Measurements from ENCODE around the gene TSPAN32.

TSPAN32 gene

DNA sequence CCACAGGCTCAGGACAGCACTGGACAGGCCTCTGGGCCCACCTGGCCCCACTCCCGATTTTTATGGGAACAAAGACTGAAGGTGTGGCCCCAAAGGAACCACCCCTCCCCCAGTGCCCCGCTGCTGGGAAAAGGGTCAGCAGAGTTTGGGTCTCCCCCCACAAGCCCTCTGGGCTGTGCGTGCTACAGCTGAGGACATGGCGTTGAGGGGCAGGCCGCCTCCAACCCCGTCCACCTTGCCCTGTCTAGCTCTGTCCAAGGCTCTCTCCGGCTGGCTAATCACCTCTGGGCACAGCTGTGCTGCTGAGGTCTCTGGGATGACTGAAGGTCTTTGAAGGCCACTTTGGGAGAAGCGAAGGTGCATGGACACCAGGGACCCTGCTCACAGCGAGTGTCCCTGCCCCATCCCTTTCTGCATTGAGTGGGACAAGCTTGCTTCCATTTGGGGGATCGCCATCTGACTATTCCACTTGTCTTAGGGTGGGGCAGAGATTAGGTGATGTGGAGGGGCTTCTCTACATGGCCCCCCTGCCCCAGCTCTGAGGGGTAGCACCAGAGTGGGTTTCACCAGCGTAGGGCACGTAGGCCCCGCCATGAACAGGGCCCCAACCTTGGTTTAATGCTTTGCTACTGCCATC is 38.0 kb upstream of the TSPAN32 start:
- Mint-ChIP-seq H3K27ac (no peak overlapping the region), H3K36me3 (ENCODE audit: low read depth) (no peaks in the 10 kb centered on the region), H3K4me1 (ENCODE audit: low read depth) (peaks cover 19% of the 10 kb centered on the region), H3K27me3 (ENCODE audit: low read depth) (peaks cover 10% of the 10 kb centered on the region), H3K9me3 (no peaks in the 10 kb centered on the region), H3K4me3 (no peak overlapping the region)

DNA sequence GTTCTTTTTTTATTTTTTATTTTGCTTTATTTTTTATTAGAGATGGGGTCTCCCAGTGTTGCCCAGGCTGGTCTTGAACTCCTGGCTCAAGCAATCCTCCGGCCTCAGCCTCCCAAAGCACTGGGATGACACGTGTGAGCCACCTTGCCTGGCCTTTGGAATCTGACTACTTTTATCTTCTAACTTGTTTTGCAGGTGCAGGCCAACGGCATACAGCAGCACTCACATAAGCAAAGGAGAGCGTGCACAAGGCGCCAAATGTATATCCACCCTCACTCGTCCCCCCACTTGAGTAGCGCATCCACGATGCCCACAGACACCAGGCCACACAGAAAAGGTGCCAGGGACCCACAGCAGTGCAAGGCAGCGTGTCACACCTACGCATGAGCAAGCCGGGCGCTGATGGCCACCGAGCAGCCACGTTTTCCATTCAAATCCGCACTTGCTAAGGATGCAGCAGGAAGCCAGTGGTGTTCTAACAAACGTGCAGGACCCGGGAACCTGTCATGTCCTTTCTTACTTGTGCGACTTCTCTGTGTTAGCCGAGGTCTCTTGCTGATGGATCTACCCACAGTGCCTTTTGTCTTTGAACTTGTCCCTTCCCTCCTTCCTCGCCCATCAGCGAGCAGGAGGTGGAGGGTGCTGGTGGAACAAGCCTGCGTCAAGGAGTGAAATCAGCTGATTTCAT is 37.3 kb upstream of the TSPAN32 start:
- H3K4me3 Mint-ChIP-seq, result no peak overlapping the region
- H3K36me3 Mint-ChIP-seq (ENCODE audit: low read depth), result no peaks in the 10 kb centered on the region
- H3K4me1 Mint-ChIP-seq (ENCODE audit: low read depth), result peaks cover 19% of the 10 kb centered on the region
- H3K27ac Mint-ChIP-seq, result no peak overlapping the region
- H3K27me3 Mint-ChIP-seq (ENCODE audit: low read depth), result peaks cover 10% of the 10 kb centered on the region
- H3K9me3 Mint-ChIP-seq, result no peaks in the 10 kb centered on the region

DNA sequence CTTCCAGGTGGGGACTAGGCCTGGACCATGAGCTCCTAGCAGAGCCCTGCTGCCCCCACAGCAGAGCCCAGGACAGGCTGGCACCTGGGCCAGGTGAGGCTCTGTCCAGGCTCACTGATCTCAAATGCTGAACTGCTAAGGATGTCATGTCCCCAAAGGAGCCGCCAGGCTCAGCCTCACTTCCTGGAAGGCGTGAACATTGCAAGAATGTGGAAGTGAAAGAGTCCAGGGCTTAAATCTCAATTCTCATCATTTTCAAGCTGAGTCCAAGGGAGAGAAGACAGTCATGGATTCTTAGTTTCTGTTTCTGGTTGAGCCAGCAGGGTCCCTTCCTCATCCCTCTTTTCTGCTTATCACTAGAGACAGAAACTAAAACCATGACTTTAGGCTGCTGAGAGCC is 36.4 kb upstream of the TSPAN32 start:
- Mint-ChIP-seq H3K4me1 (ENCODE audit: low read depth) (peaks cover 19% of the 10 kb centered on the region), H3K27ac (peak overlapping the region; percentile 8), H3K27me3 (ENCODE audit: low read depth) (peaks cover 11% of the 10 kb centered on the region), H3K36me3 (ENCODE audit: low read depth) (no peaks in the 10 kb centered on the region), H3K9me3 (no peaks in the 10 kb centered on the region), H3K4me3 (peak overlapping the region; percentile 57)

DNA sequence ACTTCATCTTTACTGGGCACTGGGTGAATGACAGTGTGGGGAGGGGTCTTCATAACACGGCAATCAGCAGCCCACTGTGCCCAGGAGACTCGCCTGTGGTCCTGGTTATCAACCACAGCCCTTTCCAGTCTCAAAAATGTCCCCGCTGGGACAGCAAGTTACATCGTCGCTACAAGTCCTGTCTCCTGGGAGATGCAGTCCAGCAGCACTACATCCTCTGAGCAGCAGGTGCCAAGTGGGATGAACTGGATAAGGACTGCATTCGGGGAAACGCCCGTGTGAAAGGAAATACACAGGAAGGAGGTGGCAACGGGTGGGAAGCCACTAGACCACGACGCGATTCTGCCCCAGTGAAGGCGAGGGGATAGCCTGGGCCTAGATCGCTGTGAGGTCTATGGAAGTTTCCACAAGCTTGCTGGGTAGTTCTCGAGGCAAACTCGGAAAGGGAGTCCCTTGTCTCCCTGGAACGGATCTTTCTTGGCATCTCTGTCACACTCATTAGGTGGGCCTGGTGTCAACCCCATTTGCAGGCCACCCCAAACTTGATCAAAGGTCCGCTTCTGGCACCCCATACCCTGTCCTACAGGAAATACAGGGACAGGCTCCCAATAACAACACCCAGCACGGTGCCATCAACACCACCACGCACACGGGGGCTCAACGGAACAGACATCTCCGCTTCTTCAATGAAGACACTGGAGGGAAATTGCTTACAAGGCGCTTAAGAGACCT is 35.8 kb upstream of the TSPAN32 start:
- H3K27me3 Mint-ChIP-seq (ENCODE audit: low read depth), result peaks cover 14% of the 10 kb centered on the region
- no peaks in the 10 kb centered on the region for H3K36me3 Mint-ChIP-seq (ENCODE audit: low read depth)
- peaks cover 19% of the 10 kb centered on the region for H3K4me1 Mint-ChIP-seq (ENCODE audit: low read depth)
- H3K27ac Mint-ChIP-seq, result peak overlapping the region; percentile 45
- H3K4me3 Mint-ChIP-seq, result peak overlapping the region; percentile 57
- H3K9me3 Mint-ChIP-seq, result no peaks in the 10 kb centered on the region

DNA sequence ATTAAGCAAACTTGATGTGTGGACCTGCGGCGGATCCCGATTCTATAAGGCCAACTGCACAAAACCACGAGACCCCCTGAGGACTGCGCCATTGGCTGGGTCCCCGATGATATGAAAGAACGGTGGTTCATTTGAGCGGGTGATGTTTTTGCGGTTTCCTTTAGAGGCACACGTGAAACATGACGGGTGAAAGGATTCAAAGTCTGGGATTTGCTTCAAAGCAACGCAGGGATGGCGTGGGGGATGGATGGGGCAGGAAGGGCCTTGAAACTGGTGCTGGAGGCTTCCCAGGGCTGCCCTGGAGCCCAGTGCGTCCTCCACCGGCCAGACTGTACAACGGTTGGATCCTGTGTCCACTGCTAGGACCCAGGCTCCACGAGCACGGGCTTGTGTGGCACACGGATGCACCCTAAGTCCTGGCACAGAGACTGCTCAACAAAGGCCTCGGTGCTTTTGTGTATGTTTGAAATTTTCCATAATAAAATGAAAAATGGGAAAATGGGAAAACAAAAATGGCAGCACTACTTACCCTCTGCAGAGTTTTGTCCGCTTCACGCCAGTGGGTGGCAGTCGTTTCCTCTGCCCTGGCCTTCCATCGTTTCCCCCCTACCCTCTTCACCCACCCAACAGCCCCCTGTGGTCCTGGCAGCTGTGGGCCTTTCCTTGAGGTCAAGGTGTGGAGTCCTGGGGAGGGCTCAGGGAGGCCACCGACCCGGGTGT is 35.1 kb upstream of the TSPAN32 start:
- H3K27me3 Mint-ChIP-seq (ENCODE audit: low read depth), result peaks cover 18% of the 10 kb centered on the region
- no peaks in the 10 kb centered on the region for H3K9me3 Mint-ChIP-seq
- peaks cover 21% of the 10 kb centered on the region for H3K4me1 Mint-ChIP-seq (ENCODE audit: low read depth)
- H3K36me3 Mint-ChIP-seq (ENCODE audit: low read depth), result no peaks in the 10 kb centered on the region
- no peak overlapping the region for H3K4me3 Mint-ChIP-seq
- no peak overlapping the region for H3K27ac Mint-ChIP-seq

DNA sequence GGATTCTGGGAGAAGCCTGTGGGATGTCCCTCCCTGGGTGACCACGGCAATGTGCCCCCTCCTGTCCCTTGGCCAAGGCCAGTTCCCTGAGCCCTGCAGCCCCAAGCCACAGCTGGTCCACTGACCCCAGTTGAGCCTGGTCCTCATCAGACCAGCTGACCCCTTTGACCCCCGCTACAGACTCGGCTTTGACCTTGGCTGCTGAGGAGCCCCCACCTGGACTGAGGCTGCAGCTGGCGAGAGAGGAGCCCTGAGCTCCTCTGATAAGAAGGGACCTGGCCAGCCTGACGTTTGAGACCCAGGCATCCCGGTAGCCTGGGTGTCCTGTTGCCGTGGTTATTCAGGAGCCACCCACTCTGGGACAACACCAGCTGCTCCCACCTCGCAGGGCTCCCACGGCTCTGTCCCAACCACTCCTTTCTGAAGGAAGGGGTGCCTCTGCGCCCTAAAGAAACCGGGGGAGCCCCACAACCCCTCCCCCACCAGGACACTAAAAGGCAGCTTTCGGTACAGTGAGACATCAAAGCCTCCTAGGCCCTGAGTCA is 34.4 kb upstream of the TSPAN32 start:
- no peaks in the 10 kb centered on the region for H3K36me3 Mint-ChIP-seq (ENCODE audit: low read depth)
- peaks cover 21% of the 10 kb centered on the region for H3K4me1 Mint-ChIP-seq (ENCODE audit: low read depth)
- no peaks in the 10 kb centered on the region for H3K9me3 Mint-ChIP-seq
- H3K4me3 Mint-ChIP-seq, result no peak overlapping the region
- H3K27me3 Mint-ChIP-seq (ENCODE audit: low read depth), result peaks cover 23% of the 10 kb centered on the region
- no peak overlapping the region for H3K27ac Mint-ChIP-seq

DNA sequence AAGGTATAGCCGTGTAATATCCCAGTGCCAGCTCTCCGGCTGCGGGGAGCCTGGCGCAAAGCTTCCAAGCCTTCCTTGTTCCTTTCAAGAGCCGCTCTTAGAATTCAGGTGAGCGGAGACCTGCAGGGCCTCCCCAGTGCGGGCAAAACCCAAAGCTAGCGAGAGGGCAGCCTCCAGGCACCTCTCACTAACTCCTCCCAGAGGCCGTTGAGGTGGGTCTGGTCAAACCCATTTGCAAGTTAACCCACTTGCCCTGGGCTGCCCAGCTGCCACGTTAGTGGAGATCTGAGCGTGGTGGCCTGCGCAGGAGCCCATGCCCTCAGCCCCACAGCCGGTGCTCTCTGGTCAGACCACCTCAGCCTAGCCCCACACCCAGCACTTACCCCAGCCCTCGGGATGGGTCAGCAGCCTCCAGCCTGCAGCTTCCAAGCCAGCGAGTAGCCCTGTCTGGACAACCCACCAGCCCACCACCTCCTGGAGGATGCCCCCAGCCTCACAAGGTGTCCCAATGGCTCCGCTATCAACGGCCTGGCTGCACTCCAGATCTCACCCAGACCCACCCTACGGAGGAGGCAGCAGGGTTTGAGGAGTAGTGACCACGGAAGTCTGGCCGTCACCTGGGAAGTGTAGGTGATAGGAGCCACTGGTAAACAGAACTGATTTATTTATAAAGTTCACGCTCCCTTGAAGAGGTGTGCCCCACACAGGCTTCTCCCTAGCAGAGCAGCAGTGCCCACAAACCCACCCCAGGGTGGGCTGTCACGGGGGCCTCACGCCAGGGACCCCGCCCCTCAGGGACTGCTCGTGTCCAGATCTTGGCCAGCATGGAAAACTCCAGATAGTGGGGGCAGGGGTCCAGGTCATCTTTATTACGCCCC is 33.7 kb upstream of the TSPAN32 start:
- Mint-ChIP-seq H3K27ac (no peak overlapping the region), H3K36me3 (ENCODE audit: low read depth) (no peaks in the 10 kb centered on the region), H3K4me3 (no peak overlapping the region), H3K9me3 (no peaks in the 10 kb centered on the region), H3K27me3 (ENCODE audit: low read depth) (peaks cover 30% of the 10 kb centered on the region), H3K4me1 (ENCODE audit: low read depth) (peaks cover 21% of the 10 kb centered on the region)

DNA sequence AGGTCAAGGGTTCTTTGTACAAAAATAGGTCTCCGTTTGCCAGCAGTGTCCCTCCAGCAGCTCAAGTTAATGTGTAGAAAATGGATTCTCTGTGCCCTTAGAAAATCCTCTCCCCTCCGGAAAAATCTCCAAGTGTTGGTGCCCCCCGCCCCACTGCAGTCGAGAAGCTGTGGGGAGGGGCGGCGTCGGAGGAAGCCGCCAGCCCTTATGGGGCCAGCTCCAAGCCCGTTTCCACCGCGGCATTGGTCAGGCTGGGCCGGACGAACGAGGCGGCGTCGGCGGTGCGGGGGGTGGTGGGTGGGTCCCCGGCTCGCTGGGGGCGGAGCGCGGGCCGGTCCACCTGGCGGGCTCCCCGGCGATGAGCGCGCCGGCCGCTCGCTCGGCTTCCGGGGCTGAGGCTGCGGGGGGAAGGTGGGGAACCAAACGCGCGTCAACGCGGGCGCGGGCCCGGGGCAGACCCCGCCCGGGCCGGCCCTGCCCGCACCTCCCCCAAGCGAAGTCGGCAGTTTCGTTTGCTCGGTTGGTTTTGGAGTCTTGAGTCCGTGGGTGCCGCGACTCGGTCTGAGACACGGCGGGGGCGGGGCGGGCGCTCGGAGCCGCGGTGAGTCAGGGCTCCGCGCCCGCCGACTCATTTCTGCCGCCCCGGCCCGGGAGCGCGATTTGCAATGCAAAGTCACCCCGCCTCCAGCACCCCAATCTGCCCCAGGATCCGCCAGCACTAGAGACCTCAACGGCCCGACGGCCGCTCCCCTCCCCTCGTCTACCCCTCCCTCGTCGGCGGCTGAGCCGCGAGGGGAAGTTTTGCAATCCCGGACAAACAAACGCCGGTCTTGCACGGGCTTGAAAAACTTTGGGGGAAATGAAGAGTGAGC is 32.8 kb upstream of the TSPAN32 start:
- Mint-ChIP-seq H3K27ac (no peak overlapping the region), H3K36me3 (ENCODE audit: low read depth) (no peaks in the 10 kb centered on the region), H3K4me3 (peak overlapping the region; percentile 17), H3K4me1 (ENCODE audit: low read depth) (peaks cover 21% of the 10 kb centered on the region), H3K9me3 (no peaks in the 10 kb centered on the region), H3K27me3 (ENCODE audit: low read depth) (peaks cover 37% of the 10 kb centered on the region)

DNA sequence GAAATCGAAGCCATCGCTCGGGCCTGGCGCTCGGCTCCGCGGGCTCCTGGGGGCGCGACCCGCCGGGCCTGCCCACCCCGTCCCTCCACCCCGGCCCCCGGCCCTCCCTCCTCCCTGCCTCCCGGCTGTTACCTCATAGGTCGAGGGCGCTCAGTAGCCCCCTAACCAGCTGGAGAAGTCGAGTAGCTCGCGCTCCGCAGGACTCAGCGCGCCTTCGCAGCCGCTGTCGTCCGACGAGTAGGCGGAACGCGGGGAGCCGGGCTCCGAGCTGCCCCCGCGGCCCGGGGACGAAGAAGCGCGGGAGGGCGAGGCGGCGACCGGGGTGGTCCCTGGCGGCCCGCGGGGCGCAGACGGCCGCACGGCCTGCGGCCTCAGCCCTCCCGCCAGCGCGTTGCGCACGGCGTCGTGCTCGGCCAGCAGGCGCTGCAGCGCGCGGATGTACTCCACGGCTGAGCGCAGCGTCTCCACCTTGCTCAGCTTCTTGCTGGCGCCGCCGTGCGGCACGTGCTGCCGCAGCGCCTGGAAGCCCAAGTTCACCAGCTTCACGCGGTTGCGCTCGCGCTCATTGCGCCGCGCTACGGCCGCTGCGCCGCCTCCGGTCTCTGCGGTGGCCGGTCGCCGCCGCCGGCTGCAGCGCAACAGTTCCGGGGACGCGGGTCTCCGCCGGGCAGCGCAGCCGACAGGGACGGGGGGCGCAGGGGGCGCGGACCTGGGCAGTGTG is 32.1 kb upstream of the TSPAN32 start:
- Mint-ChIP-seq H3K4me3 (no peak overlapping the region), H3K9me3 (no peaks in the 10 kb centered on the region), H3K27me3 (ENCODE audit: low read depth) (peaks cover 37% of the 10 kb centered on the region), H3K4me1 (ENCODE audit: low read depth) (peaks cover 20% of the 10 kb centered on the region), H3K36me3 (ENCODE audit: low read depth) (no peaks in the 10 kb centered on the region), H3K27ac (no peak overlapping the region)

DNA sequence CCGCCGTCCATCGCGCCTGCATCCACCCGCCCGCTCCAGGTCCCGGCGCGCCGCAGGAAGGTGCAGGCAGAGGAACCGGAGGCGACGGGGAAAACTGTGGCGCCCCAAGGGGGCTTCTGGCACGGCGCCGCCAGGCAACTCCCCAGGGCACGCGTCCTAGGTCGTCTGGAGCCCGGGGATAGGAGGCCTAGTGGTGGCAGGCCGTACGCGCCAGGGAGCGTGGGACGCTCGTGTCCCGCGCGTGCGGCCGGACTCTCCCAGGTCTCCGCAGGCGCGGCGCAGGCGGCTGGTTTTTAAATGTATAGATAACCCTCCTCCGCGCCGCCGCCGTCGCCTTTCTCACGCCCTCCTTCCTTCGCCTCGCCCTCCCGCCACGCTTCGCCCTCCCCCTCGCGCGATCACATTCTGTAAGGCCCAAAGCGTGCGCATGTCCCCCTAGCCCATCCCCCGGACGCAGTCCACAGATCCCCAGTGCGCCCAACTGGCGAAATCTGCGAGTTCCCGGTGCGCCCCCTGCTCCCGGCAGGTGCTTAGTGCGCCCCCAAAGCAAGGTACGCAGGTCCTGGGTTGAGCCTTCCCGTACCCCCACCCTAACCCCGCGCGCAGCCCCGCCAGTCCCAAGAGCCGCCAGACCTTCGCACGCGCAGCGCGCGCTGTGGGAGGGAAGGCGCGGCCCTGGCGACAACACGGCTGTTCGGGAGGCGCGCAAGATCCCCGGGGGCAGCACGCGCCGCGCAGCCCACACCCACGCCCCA is 31.3 kb upstream of the TSPAN32 start, which contains the start of gene ASCL2:
ASCL2 (minus strand) TSS at position 267 of the 755 bp plus-strand sequence; CDS start at position 11, 256 bp downstream.
- peaks cover 37% of the 10 kb centered on the region for H3K27me3 Mint-ChIP-seq (ENCODE audit: low read depth)
- no peak within 1 kb of the TSS for H3K27ac Mint-ChIP-seq
- H3K9me3 Mint-ChIP-seq, result no peaks in the 10 kb centered on the region
- peaks cover 17% of the 10 kb centered on the region for H3K4me1 Mint-ChIP-seq (ENCODE audit: low read depth)
- H3K36me3 Mint-ChIP-seq (ENCODE audit: low read depth), result no peaks in the 10 kb centered on the region
- H3K4me3 Mint-ChIP-seq, result peak within 1 kb of the TSS; percentile 34

DNA sequence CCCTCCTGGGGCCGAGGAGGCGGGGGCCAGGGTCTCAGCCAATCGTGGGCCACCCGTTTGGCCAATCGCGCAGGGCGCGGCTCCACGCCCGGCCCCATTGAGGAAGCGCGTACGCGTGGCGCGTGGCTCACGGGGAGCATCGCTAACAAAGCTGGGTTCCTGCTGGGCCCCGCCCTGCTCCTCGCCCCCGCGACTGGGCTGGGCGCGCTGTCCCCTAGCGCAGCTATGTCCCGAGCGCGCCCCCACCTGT is 30.8 kb upstream of the TSPAN32 start:
- Mint-ChIP-seq H3K27ac (no peak overlapping the region), H3K4me3 (no peak overlapping the region), H3K36me3 (ENCODE audit: low read depth) (no peaks in the 10 kb centered on the region), H3K9me3 (no peaks in the 10 kb centered on the region), H3K27me3 (ENCODE audit: low read depth) (peaks cover 37% of the 10 kb centered on the region), H3K4me1 (ENCODE audit: low read depth) (peaks cover 12% of the 10 kb centered on the region)
